GM23248 (cell line): ENCODE data around the gene SEMA3C. TPM values are rescaled to one million over a fixed set of nuclear protein-coding genes. Genes with fewer than 3 reads are reported as not detected.

ENCODE experiments used
- DNase-seq: peaks from one replicate; pipeline ENCODE4 v3.0.0-alpha.2; 2015
- H2AFZ ChIP-seq: fragments of 200-600 bp; sonication (generic); 2 replicates; pipeline ENCODE4 v1.6.1; 2016; ENCODE audit warnings: antibody characterized with exemption
- H3F3A ChIP-seq: fragments of 200-600 bp; sonication (generic); 2 replicates; pipeline ENCODE4 v1.6.1; 2016; ENCODE audit warnings: mild to moderate bottlenecking, antibody characterized with exemption, mixed run types; ENCODE audit not compliant: insufficient read depth
- H3K27ac ChIP-seq: fragments of 200-600 bp; sonication (generic); 2 replicates; pipeline ENCODE4 v1.5.1; 2016; ENCODE audit warnings: mild to moderate bottlenecking
- H3K27me3 ChIP-seq: fragments of 200-600 bp; sonication (generic); replicated peaks from 2 replicates; pipeline ENCODE4 v1.6.1; 2016; ENCODE audit warnings: mild to moderate bottlenecking; ENCODE audit not compliant: insufficient read depth
- H3K36me3 ChIP-seq: fragments of 200-600 bp; sonication (generic); 2 replicates; pipeline ENCODE4 v1.6.1; 2016; ENCODE audit warnings: low read depth, mild to moderate bottlenecking
- H3K4me1 ChIP-seq: fragments of 200-600 bp; sonication (generic); 2 replicates; pipeline ENCODE4 v1.6.1; 2016; ENCODE audit warnings: mild to moderate bottlenecking; ENCODE audit not compliant: insufficient read depth
- H3K4me2 ChIP-seq: fragments of 200-600 bp; sonication (generic); one replicate; pipeline ENCODE4 v1.6.1; 2016; ENCODE audit warnings: mild to moderate bottlenecking; ENCODE audit not compliant: unreplicated experiment
- H3K4me3 ChIP-seq: fragments of 200-600 bp; sonication (generic); 2 replicates; pipeline ENCODE4 v1.5.1; 2016; ENCODE audit warnings: mild to moderate bottlenecking
- H3K79me2 ChIP-seq: fragments of 200-600 bp; sonication (generic); 2 replicates; pipeline ENCODE4 v1.6.1; 2016; ENCODE audit warnings: mild to moderate bottlenecking; ENCODE audit not compliant: insufficient read depth
- H3K9ac ChIP-seq: fragments of 200-600 bp; sonication (generic); 2 replicates; pipeline ENCODE4 v1.6.1; 2016; ENCODE audit warnings: mild to moderate bottlenecking
- H3K9me2 ChIP-seq: fragments of 200-600 bp; sonication (generic); 2 replicates; pipeline ENCODE4 v1.6.1; 2016; ENCODE audit warnings: mixed run types, mild to moderate bottlenecking, moderate library complexity; ENCODE audit not compliant: insufficient read depth
- H3K9me3 ChIP-seq: fragments of 200-600 bp; sonication (generic); one replicate; pipeline ENCODE4 v1.6.1; 2017; ENCODE audit warnings: low read depth
- H4K20me1 ChIP-seq: fragments of 200-600 bp; sonication (generic); 2 replicates; pipeline ENCODE4 v1.6.0; 2016; ENCODE audit not compliant: insufficient read depth
- EZH2 ChIP-seq: fragments of 200-600 bp; sonication (generic); IDR thresholded peaks from 2 replicates; pipeline ENCODE4 v1.6.1; 2018; ENCODE audit warnings: antibody characterized with exemption, mild to moderate bottlenecking; ENCODE audit not compliant: insufficient read depth, poor library complexity, severe bottlenecking
- EZH2phosphoT487 ChIP-seq: fragments of 200-600 bp; sonication (generic); IDR thresholded peaks from 2 replicates; pipeline ENCODE4 v1.6.1; 2018; ENCODE audit warnings: antibody characterized with exemption, moderate library complexity, mild to moderate bottlenecking, low read depth; ENCODE audit not compliant: insufficient read depth
- WGBS, 2 experiments: methylation state at CpG; one replicate each; pipeline ENCODE4 v1.1.6; 2015 to 2017; ENCODE audit warnings: low lambda C conversion rate in 2 of 2, low coverage in 1 of 2; ENCODE audit errors: missing lambda C conversion rate in 2 of 2; 5-methylcytosine and 5-hydroxymethylcytosine counted together
- in situ Hi-C: fragments of 300-500 bp; cut with MboI; formaldehyde crosslinking; loops from 2 replicates; pipeline ENCODE4 v1.15.0; 2020
- polyA plus RNA-seq: library from polyadenylated mRNA; unstranded; fragments of >200 nt; fragmentation: Nextera tagmentation; extraction: Ambion mirVana; gene quantifications from 2 replicates; pipeline ENCODE4 v1.2.1, GENCODE V29; 2016
- total RNA-seq: library from RNA; depleted of rRNA; stranded (reverse); fragments of >200 nt; shearing (Covaris generic); gene quantifications from 2 replicates; pipeline ENCODE4 v1.2.3, GENCODE V29; 2014

SEMA3C gene
- total and polyA plus RNA-seq, 2 experiments from 2014 or later, result 316 to 612 TPM

DNA sequence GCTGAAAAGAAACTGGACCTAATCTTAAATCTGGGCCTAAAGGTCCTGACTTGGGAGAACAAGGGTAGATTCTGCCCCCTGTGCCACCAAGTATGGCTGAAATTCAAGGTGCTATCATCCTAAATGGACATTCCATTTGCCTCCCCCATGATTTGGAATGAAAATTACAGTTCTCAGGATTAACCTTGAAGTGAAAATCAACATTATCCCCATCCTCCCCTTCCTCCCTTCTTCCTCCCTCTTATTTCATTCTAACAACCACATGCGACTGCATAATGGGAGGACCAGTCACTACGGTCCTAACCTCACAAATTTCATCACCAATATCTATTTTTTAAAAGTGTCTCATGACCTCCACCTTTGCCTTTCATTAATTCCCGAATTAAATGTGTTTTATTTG is 62.1 kb downstream of the SEMA3C start:
- DNase-seq, result no peak
- TF ChIP-seq EZH2 (no peak), EZH2phosphoT487 (no peak)
- no peak overlapping the region for H3K27ac ChIP-seq
- 93 to 95% methylated on average over 3 of the region's 3 CpGs for WGBS, 2 experiments
- H3K9me3 ChIP-seq, result no peaks in the 10 kb centered on the region
- no peak overlapping the region for H3K4me2 ChIP-seq
- H4K20me1 ChIP-seq, result peaks cover 21% of the 10 kb centered on the region; the same call in 1 of the 2 replicates
- peaks cover 65% of the 10 kb centered on the region for H3F3A ChIP-seq
- H3K4me3 ChIP-seq, result no peak overlapping the region
- in situ Hi-C loops, result no loop called here
- H3K79me2 ChIP-seq, result peaks cover 100% of the 10 kb centered on the region
- H3K4me1 ChIP-seq, result peaks cover 46% of the 10 kb centered on the region
- H3K36me3 ChIP-seq, result peaks cover 24% of the 10 kb centered on the region; the same call in 1 of the 2 replicates
- H3K9ac ChIP-seq, result no peak overlapping the region
- no peaks in the 10 kb centered on the region for H3K9me2 ChIP-seq
- no peaks in the 10 kb centered on the region for H3K27me3 ChIP-seq
- no peak overlapping the region for H2AFZ ChIP-seq

DNA sequence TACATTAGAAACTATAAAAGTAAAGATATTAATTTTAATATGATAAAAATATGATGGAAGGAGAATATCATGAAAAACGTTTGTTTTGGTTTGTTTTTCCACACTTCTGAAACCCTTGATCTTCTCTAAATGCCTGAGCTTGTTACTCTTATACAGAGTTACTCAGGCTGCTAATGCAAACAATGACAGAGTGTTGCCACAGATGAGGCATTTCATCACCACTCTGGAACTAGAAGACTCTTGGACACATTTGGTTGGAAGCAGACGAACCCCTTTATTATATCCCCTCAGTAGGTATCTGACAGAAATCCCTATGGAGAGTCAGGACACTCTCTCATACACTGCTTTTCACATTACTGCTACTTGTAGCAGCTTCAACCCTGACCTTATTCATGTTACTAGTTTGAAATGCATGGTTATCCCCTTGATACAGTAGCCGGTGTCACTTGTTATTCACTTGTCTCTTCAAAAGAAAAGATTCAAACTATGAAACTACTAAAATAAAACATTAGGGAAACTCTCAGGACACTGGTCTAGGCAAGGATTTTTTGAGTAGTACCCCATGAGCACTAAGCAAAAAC is 66.9 kb downstream of the SEMA3C start:
- H3F3A ChIP-seq, result peaks cover 73% of the 10 kb centered on the region
- H3K27me3 ChIP-seq, result no peaks in the 10 kb centered on the region
- WGBS, 2 experiments, result 51 to 55% methylated on average over 3 of the region's 3 CpGs
- peak overlapping the region; percentile 38 for H3K27ac ChIP-seq
- TF ChIP-seq EZH2phosphoT487 (no peak), EZH2 (no peak)
- no peaks in the 10 kb centered on the region for H3K9me2 ChIP-seq
- peaks cover 22% of the 10 kb centered on the region for H4K20me1 ChIP-seq
- no peak overlapping the region for H3K9ac ChIP-seq
- H3K4me1 ChIP-seq, result peaks cover 29% of the 10 kb centered on the region
- no peak overlapping the region for H2AFZ ChIP-seq
- H3K4me2 ChIP-seq, result no peak overlapping the region
- peaks cover 100% of the 10 kb centered on the region for H3K79me2 ChIP-seq
- H3K9me3 ChIP-seq, result no peaks in the 10 kb centered on the region
- peak; percentile 66 for DNase-seq
- H3K4me3 ChIP-seq, result no peak overlapping the region
- peaks cover 39% of the 10 kb centered on the region; the same call in 1 of the 2 replicates for H3K36me3 ChIP-seq
- in situ Hi-C loops, result no loop called here

DNA sequence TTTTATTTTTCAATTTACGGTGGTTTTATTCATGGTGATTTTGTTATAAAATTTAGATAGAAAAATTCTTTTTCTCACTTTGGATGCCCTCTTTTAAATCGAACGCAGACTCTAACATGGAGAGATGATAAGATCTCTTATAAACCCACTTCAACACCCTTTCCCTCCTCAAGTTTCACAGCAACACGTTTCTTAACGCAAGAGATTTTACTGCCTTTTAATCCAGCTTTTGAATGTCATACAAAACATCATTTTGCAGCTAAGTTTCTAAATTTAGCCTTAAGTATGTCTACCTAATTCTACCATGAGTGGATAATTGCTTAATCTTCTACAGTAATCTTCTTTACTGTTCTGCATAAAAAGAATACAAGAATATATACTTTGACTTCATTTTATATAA is 70.0 kb downstream of the SEMA3C start:
- H2AFZ ChIP-seq, result no peak overlapping the region
- peaks cover 61% of the 10 kb centered on the region for H3F3A ChIP-seq
- DNase-seq, result no peak
- no peaks in the 10 kb centered on the region for H3K9me3 ChIP-seq
- H3K9ac ChIP-seq, result no peak overlapping the region
- H3K4me3 ChIP-seq, result no peak overlapping the region
- H3K9me2 ChIP-seq, result no peaks in the 10 kb centered on the region
- peaks cover 42% of the 10 kb centered on the region for H3K36me3 ChIP-seq
- no peak overlapping the region for H3K4me2 ChIP-seq
- TF ChIP-seq EZH2phosphoT487 (no peak), EZH2 (no peak)
- peaks cover 30% of the 10 kb centered on the region for H3K4me1 ChIP-seq
- no peaks in the 10 kb centered on the region for H3K27me3 ChIP-seq
- in situ Hi-C loops, result no loop called here
- H3K79me2 ChIP-seq, result peaks cover 100% of the 10 kb centered on the region
- H3K27ac ChIP-seq, result no peak overlapping the region
- 93 to 98% methylated on average over 5 of the region's 5 CpGs for WGBS, 2 experiments
- peaks cover 18% of the 10 kb centered on the region for H4K20me1 ChIP-seq

DNA sequence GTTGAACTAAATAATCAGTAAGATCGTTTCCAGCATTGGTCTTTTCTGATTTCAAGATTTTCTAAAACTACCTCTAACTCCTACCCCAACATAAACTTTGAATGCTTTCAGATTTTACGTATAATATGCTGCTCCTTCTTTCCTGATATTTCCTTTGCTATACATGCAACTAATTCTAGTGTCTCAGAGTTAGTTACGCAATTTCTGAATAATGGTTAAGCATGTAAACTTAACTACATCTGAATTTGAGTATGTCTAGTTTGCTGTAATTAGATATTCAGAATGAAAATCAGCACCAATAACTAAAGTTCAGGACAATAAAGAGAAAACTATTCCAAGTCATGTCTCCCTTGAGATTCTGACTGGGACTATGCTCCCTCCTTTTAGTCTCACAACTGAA is 71.0 kb downstream of the SEMA3C start:
- Histone ChIP-seq H3F3A (peaks cover 56% of the 10 kb centered on the region), H3K79me2 (peaks cover 100% of the 10 kb centered on the region)

More for the DNA sequence above, 71.0 kb downstream of the SEMA3C start:
- no peaks in the 10 kb centered on the region for H3K27me3 ChIP-seq
- no peak overlapping the region for H3K9ac ChIP-seq
- H4K20me1 ChIP-seq, result peaks cover 19% of the 10 kb centered on the region
- in situ Hi-C loops, result no loop called here
- peaks cover 38% of the 10 kb centered on the region for H3K36me3 ChIP-seq
- WGBS, 2 experiments, result 96 to 97% methylated on average over 3 of the region's 3 CpGs
- H3K9me3 ChIP-seq, result no peaks in the 10 kb centered on the region
- DNase-seq, result peak; percentile 30
- TF ChIP-seq EZH2 (no peak), EZH2phosphoT487 (no peak)
- H3K27ac ChIP-seq, result no peak overlapping the region
- no peak overlapping the region for H2AFZ ChIP-seq
- peaks cover 35% of the 10 kb centered on the region for H3K4me1 ChIP-seq
- no peak overlapping the region for H3K4me2 ChIP-seq
- H3K4me3 ChIP-seq, result no peak overlapping the region
- no peaks in the 10 kb centered on the region for H3K9me2 ChIP-seq
